MCF 10A (cell line): ENCODE results near the gene GALNT5. TPM values are rescaled to one million over a fixed set of nuclear protein-coding genes. Genes with fewer than 3 reads are reported as not detected.

Experiments used
- BruUV-seq: library from RNA; stranded (reverse); fragments of 400-500 nt; replicated peaks from 2 replicates; lab custom pipeline; 2021; lab: Mats Ljungman, UMichigan
- CTCF ChIA-PET: fragments of 300-600 bp; sonication (Branson Sonifier 250); formaldehyde crosslinking; extraction: SDS; loops from one replicate; lab custom pipeline; 2021; ENCODE audit warnings: antibody characterized with exemption, inconsistent platforms; lab: Yijun Ruan, JAX
- POLR2A ChIA-PET: fragments of 300-600, 350-650 bp; sonication (Branson Sonifier 250); formaldehyde crosslinking; extraction: SDS; loops from one replicate; lab custom pipeline; 2020; ENCODE audit warnings: antibody characterized with exemption, inconsistent platforms; lab: Yijun Ruan, JAX
- DNase-seq: peaks from one replicate; pipeline ENCODE4 v3.0.0-alpha.2; 2018; ENCODE audit not compliant: unreplicated experiment
- H3K27ac Mint-ChIP-seq: one replicate; pipeline ENCODE4 v1.8.0; 2022; ENCODE audit warnings: mild to moderate bottlenecking, low read depth, mixed read lengths; ENCODE audit not compliant: unreplicated experiment
- H3K27me3 Mint-ChIP-seq: one replicate; pipeline ENCODE4 v1.8.0; 2022; ENCODE audit warnings: mixed read lengths; ENCODE audit not compliant: insufficient read depth, unreplicated experiment
- H3K36me3 Mint-ChIP-seq: one replicate; pipeline ENCODE4 v1.8.0; 2022; ENCODE audit warnings: mild to moderate bottlenecking, moderate library complexity, mixed read lengths; ENCODE audit not compliant: insufficient read depth, unreplicated experiment
- H3K4me1 Mint-ChIP-seq: one replicate; pipeline ENCODE4 v1.8.0; 2022; ENCODE audit warnings: mixed read lengths; ENCODE audit not compliant: insufficient read depth, unreplicated experiment
- H3K4me3 Mint-ChIP-seq: one replicate; pipeline ENCODE4 v1.8.0; 2022; ENCODE audit warnings: mild to moderate bottlenecking, moderate library complexity, mixed read lengths; ENCODE audit not compliant: unreplicated experiment
- H3K9me3 Mint-ChIP-seq: one replicate; pipeline ENCODE4 v1.8.0; 2022; ENCODE audit warnings: mixed read lengths; ENCODE audit not compliant: unreplicated experiment
- intact Hi-C: fragments of 100-400 bp; cut with micrococcal nuclease; formaldehyde crosslinking; loops from 2 replicates; pipeline ENCODE4 v1.14.1; 2022
- total RNA-seq: library from RNA; stranded (reverse); gene quantifications from 2 replicates; pipeline ENCODE4 v1.2.3, GENCODE V29; 2022
- TF ChIP-seq, protein P1 (sequence below): fragments of 200-600 bp; IDR thresholded peaks from one replicate; pipeline ENCODE4 v1.8.0; 2022; ENCODE audit warnings: antibody characterized with exemption, mild to moderate bottlenecking; ENCODE audit not compliant: unreplicated experiment

The GALNT5 gene
- total RNA-seq, 1 experiment from 2014 or later, result not detected

DNA sequence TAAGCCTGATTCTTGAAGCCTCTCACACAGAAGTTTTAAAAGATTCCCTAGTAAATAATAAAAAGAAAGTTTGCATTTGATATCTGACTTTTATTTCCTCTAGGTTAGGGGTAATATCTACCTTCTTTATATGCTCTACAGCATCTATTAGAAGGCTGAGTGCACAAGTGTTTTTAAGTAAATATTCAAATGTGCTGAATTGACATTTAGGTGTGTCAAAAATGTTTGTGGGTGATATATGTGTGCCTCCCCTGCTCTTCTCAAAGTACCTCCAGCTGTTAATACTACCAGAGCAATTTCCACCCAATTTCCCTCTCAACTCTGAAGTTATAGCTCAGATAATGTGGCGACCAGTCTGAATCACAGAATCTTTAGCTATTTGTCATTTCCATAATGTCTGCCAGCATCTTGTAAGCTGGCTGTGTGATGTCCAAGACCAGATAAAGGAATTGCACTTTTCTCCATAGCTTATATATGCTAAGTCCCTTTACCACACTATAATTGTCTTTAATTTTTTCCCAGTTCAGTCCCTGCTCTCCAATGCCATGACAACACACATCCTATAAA, 92.5 kb downstream of the GALNT5 start:
- no peak overlapping the region for H3K27ac Mint-ChIP-seq

DNA sequence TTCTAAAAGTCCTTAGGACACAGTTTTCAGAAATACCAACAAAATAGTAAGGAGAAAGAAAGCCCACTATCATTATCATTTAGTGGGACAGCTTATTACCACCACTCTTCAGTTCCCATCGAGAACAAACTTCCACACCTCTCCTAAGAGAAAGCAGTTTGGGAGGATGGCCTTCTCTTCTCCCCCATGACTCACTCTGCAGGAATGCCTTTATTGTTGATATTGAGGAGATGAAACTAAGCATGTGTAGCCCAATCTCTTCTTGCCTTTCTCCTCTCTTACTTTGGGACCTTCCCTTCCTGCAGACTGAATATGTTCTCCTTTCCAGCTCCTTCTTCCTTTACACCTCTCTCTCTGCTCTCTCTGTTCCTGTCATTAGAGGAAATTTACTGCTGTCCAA, 98.1 kb downstream of the GALNT5 start:
- Mint-ChIP-seq H3K36me3 (no peaks in the 10 kb centered on the region), H3K27me3 (no peaks in the 10 kb centered on the region), H3K4me3 (no peak overlapping the region), H3K27ac (peak overlapping the region; percentile 0), H3K4me1 (peaks cover 10% of the 10 kb centered on the region), H3K9me3 (no peaks in the 10 kb centered on the region)
- TF ChIP-seq, protein P1, sequence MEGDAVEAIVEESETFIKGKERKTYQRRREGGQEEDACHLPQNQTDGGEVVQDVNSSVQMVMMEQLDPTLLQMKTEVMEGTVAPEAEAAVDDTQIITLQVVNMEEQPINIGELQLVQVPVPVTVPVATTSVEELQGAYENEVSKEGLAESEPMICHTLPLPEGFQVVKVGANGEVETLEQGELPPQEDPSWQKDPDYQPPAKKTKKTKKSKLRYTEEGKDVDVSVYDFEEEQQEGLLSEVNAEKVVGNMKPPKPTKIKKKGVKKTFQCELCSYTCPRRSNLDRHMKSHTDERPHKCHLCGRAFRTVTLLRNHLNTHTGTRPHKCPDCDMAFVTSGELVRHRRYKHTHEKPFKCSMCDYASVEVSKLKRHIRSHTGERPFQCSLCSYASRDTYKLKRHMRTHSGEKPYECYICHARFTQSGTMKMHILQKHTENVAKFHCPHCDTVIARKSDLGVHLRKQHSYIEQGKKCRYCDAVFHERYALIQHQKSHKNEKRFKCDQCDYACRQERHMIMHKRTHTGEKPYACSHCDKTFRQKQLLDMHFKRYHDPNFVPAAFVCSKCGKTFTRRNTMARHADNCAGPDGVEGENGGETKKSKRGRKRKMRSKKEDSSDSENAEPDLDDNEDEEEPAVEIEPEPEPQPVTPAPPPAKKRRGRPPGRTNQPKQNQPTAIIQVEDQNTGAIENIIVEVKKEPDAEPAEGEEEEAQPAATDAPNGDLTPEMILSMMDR, result no peak
- CTCF ChIA-PET, result interaction anchor here (0.6 to 1.6 kb wide), 3 partner anchors 19 to 53 kb away, joined by 3 to 7 read pairs (median 6); no protein-coding TSS in a partner anchor
- POLR2A ChIA-PET, result interaction anchor here (0.9 kb wide), 1 partner anchor 9 kb away, joined by 3 read pairs; no protein-coding TSS in a partner anchor
- DNase-seq, result peak; percentile 48
- BruUV-seq, result no TSS peak
- intact Hi-C loops, result no loop called here

More for the DNA sequence above, 92.5 kb downstream of the GALNT5 start:
- CTCF ChIA-PET, result interaction anchor here (1.4 to 5.2 kb wide), 4 partner anchors 14 to 23 kb away, joined by 4 to 62 read pairs (median 12); no protein-coding TSS in a partner anchor
- Mint-ChIP-seq H3K9me3 (no peaks in the 10 kb centered on the region), H3K27me3 (no peaks in the 10 kb centered on the region), H3K4me1 (no peaks in the 10 kb centered on the region), H3K36me3 (no peaks in the 10 kb centered on the region), H3K4me3 (no peak overlapping the region)
- POLR2A ChIA-PET, result no interaction called here
- BruUV-seq, result no TSS peak
- intact Hi-C loops, result no loop called here
- no peak for DNase-seq
- TF ChIP-seq, protein P1, result no peak

GRCh38 chr2:157359628-157360027, 102.1 kb downstream of the GALNT5 start:
- Mint-ChIP-seq H3K4me3 (no peak overlapping the region), H3K4me1 (peaks cover 22% of the 10 kb centered on the region), H3K9me3 (peaks cover 9% of the 10 kb centered on the region), H3K27me3 (no peaks in the 10 kb centered on the region), H3K27ac (no peak overlapping the region), H3K36me3 (no peaks in the 10 kb centered on the region)
- TF ChIP-seq, protein P1, result no peak
- ChIA-PET CTCF (no interaction called here), POLR2A (no interaction called here)
- BruUV-seq, result no TSS peak
- intact Hi-C loops, result no loop called here
- DNase-seq, result no peak

- intact Hi-C loops, result no loop called here
- H3K4me3 Mint-ChIP-seq, result no peak overlapping the region
- ChIA-PET CTCF (interaction anchor here (0.6 kb wide), 1 partner anchor 25 kb away, joined by 4 read pairs; no protein-coding TSS in a partner anchor), POLR2A (no interaction called here)
- TF ChIP-seq, protein P1, result no peak
- DNase-seq, result no peak
- peaks cover 9% of the 10 kb centered on the region for H3K9me3 Mint-ChIP-seq
- no TSS peak for BruUV-seq
- no peak overlapping the region for H3K27ac Mint-ChIP-seq
- H3K4me1 Mint-ChIP-seq, result peaks cover 12% of the 10 kb centered on the region
- H3K27me3 Mint-ChIP-seq, result no peaks in the 10 kb centered on the region
- H3K36me3 Mint-ChIP-seq, result no peaks in the 10 kb centered on the region
Measured at GRCh38 chr2:157361526-157361925, 104.0 kb downstream of the GALNT5 start.
